LNCaP clone FGC (cell line): Measurements from ENCODE around the gene CAMLG.
"Not testable (repeated sequence)": the region's sequence is repeated elsewhere in the genome, so short reads cannot be mapped to it uniquely, and the experiment has no call there.

ENCODE experiments used
- DNase-seq: peaks from one replicate; pipeline ENCODE4 v3.0.0-alpha.2; 2011; ENCODE audit warnings: low read depth
- H3K4me3 ChIP-seq: 2 replicates; pipeline ENCODE4 v1.5.1; 2011; ENCODE audit warnings: mild to moderate bottlenecking, low read depth, low read length, control low read depth
- TF ChIP-seq, protein P1 (sequence below): IDR thresholded peaks from 2 replicates; pipeline ENCODE4 v1.5.1; 2012; ENCODE audit warnings: mild to moderate bottlenecking; ENCODE audit not compliant: control insufficient read depth, insufficient read depth; ENCODE audit errors: extremely low read depth

The CAMLG gene

DNA sequence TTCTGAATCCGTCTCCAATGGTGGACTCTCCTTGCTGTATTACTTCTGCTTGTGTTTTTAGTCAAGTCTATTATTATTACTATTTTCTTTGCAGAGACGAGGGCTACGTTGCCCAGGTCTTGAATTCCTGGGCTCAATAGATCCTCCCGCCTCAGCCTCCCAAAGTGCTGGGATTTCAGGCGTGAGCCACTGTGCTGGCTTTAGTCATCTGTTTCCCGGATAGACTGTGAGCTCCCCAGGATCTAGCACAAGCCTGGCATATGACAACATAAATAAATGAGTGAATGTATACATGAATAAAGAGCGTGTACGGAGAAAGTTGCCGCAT is 19.8 kb downstream of the CAMLG start:
- TF ChIP-seq, protein P1, sequence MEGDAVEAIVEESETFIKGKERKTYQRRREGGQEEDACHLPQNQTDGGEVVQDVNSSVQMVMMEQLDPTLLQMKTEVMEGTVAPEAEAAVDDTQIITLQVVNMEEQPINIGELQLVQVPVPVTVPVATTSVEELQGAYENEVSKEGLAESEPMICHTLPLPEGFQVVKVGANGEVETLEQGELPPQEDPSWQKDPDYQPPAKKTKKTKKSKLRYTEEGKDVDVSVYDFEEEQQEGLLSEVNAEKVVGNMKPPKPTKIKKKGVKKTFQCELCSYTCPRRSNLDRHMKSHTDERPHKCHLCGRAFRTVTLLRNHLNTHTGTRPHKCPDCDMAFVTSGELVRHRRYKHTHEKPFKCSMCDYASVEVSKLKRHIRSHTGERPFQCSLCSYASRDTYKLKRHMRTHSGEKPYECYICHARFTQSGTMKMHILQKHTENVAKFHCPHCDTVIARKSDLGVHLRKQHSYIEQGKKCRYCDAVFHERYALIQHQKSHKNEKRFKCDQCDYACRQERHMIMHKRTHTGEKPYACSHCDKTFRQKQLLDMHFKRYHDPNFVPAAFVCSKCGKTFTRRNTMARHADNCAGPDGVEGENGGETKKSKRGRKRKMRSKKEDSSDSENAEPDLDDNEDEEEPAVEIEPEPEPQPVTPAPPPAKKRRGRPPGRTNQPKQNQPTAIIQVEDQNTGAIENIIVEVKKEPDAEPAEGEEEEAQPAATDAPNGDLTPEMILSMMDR = no peak
- no peak for DNase-seq
- H3K4me3 ChIP-seq = peak overlapping the region; percentile 69

DNA sequence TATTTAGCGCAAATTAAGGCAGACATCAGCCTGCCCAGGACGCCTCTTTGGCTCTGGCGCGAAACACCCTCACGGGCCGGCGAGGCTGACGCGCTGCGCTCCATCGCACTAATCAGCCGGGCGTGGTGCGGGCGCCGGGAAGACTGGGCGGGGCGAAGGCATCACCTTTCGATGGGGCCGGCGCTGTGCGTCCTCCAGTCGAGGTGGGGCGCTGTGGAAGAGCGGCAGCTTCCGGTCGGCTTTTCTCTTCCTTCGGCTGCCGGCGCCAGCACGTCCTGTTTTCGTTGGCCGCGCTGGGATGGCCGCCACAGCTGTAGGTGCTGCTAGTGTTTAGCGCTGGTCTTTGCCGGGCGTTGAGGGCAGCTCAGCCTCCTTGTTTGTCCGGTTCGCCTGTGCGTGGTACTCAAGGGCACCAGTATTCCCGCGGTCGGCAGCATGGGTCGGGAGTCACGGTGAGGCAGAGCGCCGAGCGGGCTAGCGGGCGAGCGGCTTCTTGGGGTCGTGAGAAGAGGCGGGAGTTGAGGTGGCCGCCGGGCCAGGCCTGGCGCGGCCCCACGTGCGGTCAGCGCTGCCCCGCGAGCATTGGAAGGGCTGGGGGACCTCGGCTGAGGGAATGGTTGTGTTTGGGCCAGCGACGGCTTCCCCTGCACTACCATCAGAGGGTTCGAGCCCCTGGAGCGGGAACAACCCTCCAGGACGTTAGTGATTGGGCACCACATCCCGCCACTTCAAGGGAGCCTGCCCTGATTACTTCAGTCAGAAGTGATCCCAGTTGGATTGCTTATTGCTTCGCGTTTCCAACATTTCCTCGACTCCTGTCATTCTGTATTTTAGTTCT is 20.4 kb downstream of the CAMLG start, which contains the start of gene DDX46:
Gene DDX46, plus strand, starts transcription at position 276 of the 838 bp plus-strand sequence. Its CDS starts 160 bp downstream, at position 436.
- TF ChIP-seq, protein P1 = peak; percentile 93
- peak within 1 kb of the TSS; percentile 69 for H3K4me3 ChIP-seq
- peak; percentile 76 for DNase-seq

DNA sequence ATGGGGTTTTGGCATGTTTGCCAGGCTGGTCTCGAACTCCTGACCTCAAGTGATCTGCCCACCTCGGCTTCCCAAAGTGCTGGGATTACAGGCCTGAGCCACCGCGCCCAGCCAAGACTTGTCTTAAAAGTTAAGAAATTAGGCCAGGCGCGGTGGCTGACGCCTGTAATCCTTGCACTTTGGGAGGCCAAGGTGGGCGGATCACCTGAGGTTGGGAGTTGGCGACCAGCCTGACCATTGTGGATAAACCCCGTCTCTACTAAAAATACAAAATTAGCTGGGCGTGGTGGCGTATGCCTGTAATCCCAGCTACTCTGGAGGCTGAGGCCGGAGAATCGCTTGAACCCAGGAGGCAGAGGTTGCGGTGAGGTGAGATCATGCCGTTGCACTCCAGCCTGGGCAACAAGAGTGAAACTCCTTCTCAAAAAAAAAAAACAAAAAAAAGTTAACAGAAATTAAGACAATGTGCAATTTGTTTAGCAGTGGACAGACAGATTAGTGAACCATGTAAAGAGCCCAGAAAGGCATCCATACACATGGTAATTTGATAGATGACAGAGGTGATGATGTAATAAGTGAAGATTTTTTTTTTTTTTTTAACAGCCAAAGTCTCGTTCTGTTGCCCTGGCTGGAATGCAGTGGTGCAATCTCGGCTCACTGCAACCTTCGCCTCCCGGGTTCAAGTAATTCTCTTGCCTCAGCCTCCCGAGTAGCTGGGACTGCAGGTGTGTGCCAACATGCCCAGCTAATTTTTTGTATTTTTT is 29.4 kb downstream of the CAMLG start:
- not testable (repeated sequence) for DNase-seq, H3K4me3 ChIP-seq

DNA sequence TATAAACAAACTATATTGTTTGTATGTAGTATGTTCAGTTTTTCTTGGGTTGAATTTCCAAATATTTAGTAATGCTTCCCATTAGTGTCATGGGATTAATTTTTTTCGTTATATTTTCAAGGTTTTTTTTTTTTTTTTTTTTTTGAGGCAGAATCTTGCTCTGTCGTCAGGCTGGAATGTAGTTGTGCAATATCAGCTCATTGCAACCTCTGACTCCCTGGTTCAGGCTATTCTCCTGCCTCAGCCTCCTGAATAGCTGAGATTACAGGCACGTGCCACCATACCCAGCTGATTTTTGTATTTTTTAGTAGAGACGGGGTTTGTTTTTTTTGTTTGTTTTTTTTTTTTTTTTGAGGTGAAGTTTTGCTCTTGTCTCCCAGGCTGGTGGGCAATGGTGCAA is 30.9 kb downstream of the CAMLG start:
- TF ChIP-seq, protein P1 = no peak

DNA sequence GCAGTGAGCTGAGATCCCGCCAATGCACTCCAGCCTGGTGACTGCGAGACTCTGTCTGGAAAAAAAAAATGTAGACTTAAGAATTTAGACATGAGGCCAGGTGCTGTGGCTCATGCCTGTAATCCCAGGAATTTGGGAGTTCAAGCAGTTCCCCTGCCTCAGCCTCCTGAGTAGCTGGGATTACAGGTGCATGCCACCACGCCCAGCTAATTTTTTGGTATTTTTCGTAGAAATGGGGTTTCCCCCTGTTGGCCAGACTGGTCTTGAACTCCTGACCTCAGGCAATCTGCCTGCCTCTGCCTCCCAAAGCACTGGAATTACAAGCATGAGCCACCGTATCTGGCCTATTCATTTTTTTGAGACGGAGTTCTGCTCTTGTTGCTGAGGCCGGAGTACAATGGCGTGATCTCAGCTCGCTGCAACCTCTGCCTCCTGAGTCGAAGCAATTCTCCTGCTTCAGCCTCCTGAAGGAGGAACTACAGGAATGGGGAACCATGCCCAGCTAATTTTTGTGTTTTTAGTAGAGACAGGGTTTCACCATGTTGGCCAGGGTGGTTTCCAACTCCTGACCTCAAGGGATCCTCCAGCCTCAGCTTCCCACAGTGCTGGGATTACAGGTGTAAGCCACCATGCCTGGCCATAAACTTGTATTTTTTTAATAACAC is 34.2 kb downstream of the CAMLG start:
- TF ChIP-seq, protein P1 = no peak
- H3K4me3 ChIP-seq = no peak overlapping the region
- DNase-seq = no peak

More for the DNA sequence above, 30.9 kb downstream of the CAMLG start:
- H3K4me3 ChIP-seq = no peak overlapping the region
- no peak for DNase-seq

DNA sequence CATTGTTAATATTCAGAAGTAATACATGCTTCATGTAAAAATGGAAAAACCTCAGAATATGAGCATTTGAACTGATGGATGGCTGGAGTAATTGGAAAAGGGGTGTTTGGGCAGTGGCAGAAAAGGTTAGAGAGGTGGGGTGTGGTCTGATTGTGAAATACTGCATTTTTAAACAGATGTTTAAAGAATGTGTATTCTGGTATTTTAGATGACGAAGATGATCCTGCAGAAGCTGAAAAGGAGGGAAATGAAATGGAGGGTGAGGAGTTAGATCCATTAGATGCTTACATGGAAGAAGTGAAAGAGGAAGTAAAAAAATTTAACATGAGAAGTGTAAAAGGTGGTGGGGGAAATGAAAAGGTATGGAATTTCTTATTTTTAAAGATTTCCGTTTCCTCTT is 39.0 kb downstream of the CAMLG start:
- DNase-seq = no peak
- TF ChIP-seq, protein P1 = no peak
- no peak overlapping the region for H3K4me3 ChIP-seq

DNA sequence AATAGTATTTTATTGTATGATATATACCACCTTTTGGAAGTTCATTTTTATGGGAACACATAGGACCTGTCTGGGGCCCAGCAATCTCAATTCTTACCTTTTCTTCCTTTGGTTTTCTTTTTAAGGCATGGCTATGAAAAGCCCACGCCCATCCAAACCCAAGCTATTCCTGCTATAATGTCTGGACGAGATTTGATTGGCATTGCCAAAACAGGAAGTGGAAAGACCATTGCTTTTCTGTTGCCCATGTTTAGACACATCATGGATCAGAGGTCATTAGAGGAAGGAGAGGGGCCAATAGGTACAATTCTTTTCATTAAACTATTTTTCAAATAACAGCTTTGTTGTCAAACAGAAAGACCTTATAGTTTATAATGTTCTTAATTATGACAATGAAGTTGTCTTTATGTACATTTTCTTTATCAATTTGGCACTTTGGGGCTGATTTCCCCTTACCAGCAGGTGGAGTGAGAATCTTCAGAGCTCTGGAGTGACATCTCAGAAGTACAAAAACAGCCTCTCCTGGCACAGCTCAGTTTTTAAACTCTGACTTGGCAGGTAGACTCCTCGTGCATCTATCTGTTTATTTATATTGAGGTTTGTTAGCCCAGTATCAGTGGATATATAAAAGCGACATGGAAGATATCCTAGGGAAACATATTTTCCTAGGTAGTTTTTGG is 46.0 kb downstream of the CAMLG start:
- peak; percentile 64 for DNase-seq
- H3K4me3 ChIP-seq = no peak overlapping the region

More for the DNA sequence above, 46.0 kb downstream of the CAMLG start:
- TF ChIP-seq, protein P1 = peak; percentile 64
